ENCODE data around the gene INPP5F.

- TF ChIP-seq POLR2A (IDR thresholded peaks at IDR 0.05) (no peak), CTCF (IDR thresholded peaks at IDR 0.05) (no peak)
These were observed 25.4 kb upstream of the INPP5F start for GRCh38 chr10:119700321-119700954.
